ENCODE data around the gene MCMBP. TPM values are rescaled to one million over a fixed set of nuclear protein-coding genes. Genes with fewer than 3 reads are reported as not detected.
"Not testable (repeated sequence)": the region's sequence is repeated elsewhere in the genome, so short reads cannot be mapped to it uniquely, and the experiment has no call there.

Gene MCMBP
- total RNA-seq, 1 donor from 2014 or later, result 54.0 TPM

DNA sequence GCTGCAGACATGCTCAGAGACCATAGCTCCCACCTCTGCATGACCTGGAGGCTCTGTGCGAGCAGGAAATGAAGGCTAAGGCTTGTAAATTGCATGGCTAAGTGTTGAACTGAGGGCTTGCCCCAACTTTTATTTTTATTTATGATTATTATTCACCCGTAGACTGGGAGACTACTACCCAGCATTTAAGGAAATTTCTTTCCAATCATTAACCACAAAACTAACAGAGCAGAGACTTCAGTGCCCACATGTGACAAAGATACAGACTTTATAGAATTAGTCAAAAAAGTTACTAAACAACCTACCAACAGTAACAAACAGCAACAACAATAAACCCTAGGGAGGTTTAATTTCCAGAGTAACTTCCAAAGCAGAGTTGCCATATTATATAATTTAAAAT is 39.7 kb downstream of the MCMBP start:
- DNase-seq (ENCODE audit: low read depth in 2 of 2), result no peak

DNA sequence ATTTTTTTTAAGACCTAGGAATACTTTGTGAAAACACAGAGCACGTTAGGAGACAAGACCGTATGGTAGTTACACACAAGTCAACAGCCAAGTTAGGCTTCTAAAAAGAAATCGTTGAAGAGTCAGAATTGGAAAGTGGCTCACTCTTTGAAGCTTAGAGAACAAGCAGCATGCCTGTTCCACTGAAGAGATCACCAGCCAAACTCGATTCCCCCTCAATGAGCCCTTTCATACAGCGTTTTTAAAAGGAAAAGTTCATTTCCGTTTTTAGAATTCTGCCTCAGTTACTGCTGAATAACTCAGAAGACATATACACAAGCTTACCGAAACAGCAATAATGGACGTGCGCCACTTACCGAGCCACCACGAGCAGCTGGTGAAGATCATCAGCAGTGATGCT is 41.0 kb downstream of the MCMBP start:
- DNase-seq (ENCODE audit: low read depth in 2 of 2), result no peak

DNA sequence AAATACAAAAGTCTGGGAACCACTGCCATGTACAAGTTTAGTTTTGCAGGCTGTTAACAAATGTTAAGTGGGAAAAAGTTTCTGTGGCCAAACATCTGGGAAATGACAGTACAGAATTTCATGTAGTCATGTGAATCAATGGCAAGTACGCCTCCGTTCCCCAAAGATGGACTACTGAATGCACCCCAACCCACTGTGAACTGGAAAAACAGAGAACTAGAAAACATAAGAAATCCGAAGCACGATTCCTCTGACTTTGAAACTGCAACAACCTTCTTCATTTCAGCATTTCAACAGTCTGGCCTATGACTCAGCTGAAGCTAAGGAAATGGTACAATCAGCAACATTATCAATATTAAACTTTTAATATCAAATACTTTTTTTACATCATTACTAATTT is 41.8 kb downstream of the MCMBP start:
- no peak for DNase-seq (ENCODE audit: low read depth in 2 of 2)

DNA sequence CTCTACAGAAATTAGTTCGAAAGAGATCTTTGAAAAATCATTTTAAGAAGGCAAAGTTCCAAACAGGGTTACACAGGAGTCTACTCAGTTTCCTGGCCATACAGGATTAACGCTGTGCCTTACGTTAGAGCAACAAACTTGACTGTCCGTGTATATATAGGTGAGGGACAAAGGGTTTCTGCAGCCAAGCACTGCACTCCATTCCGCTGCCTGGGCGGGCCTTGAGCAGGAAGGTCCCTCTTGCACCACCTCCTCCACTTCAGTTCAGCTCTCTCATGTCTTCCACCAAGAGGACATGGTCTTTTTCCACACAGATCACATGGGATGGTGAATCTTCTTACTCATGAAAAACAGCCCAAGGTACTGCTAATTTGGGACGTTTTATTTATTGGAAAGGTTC is 43.2 kb downstream of the MCMBP start:
- DNase-seq (ENCODE audit: low read depth in 2 of 2), result no peak

DNA sequence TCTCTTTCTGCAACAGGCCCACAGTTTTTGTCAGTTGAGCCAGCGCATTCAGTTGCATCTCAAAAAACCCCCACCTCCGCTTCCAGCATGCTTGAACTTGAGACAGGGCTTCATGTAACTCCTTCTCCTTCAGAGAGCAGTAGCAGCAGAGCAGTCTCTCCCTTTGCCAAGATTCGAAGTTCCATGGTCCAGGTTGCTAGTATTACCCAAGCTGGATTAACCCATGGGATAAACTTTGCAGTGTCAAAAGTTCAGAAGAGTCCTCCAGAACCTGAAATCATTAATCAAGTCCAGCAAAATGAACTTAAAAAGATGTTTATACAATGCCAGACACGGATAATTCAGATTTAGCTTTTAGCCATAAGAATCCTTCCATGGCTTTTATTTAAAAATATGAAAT is 45.2 kb downstream of the MCMBP start:
- DNase-seq (ENCODE audit: low read depth in 2 of 2), result no peak

DNA sequence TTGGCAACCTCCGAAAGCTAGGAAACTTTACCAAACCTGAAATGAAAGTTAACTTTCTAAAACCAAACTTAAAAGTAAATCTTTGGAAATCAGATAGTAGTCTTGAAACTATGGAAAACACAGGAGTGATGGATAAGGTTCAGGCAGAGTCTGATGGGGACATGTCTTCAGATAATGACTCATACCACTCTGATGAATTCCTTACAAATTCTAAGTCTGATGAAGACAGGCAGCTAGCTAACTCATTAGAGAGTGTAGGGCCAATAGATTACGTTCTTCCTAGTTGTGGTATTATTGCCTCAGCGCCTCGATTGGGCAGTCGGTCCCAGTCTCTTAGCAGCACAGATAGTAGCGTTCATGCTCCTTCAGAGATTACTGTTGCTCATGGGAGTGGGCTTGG is 45.9 kb downstream of the MCMBP start:
- peak in 1 of 2 donors; percentile 9 for DNase-seq (ENCODE audit: low read depth in 2 of 2)

DNA sequence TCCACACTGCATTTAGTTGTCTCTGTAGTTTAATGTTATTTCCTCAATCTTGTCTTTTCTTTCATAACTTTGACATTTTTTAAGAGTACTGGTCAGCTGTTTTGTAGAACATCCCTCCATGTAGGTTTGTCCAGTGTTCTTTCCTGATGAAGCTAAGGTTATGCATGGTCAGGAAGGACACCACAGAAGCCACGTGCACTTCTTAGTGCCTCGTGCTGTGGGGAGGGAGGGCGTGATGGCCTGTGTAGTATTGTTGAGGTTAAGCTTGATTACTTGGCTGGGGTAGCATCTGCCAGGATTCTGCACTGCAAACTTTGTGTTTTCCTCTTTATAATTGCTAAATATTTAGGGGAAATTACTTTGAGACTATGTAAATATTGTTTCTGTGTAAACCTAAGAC is 48.3 kb downstream of the MCMBP start:
- DNase-seq (ENCODE audit: low read depth in 2 of 2), result no peak

DNA sequence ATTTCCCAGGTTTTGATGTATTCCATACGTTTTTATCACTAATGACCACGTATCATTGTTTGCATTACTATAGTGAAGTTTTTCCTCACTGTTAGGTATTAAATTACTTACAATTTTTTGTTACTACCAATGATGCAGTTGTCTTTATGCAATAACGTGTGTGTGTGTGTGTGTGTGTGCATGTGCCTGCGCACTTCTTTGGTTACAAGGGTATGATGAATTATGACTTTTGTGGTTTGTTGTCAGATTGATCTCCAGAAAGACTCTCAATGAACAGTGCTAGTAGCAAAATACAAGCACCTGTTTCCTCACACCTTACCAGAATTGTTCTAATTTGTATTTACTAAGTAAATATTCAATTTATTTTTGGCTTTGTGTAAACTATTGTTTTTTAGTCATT is 51.5 kb downstream of the MCMBP start:
- no peak for DNase-seq (ENCODE audit: low read depth in 2 of 2)

DNA sequence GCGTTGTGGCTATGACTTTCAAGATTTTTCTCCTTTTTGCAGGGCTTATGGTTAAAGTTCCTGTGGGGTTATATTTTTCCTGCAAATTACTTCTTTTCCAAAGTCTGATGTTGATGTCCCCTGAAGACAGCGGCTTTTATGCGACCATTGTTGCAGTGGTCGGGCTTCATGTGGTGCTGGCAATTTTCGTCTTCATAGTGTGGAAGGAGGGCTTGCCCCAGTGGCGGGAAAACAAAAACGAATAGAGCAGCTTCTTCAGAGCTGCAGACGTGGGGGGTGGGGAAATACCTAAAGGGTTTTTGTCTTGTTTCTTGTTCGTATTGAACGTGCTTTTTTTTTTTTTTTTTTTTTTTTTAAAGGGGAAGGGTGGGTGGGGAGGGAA is 53.8 kb downstream of the MCMBP start:
- DNase-seq (ENCODE audit: low read depth in 2 of 2), result no peak

DNA sequence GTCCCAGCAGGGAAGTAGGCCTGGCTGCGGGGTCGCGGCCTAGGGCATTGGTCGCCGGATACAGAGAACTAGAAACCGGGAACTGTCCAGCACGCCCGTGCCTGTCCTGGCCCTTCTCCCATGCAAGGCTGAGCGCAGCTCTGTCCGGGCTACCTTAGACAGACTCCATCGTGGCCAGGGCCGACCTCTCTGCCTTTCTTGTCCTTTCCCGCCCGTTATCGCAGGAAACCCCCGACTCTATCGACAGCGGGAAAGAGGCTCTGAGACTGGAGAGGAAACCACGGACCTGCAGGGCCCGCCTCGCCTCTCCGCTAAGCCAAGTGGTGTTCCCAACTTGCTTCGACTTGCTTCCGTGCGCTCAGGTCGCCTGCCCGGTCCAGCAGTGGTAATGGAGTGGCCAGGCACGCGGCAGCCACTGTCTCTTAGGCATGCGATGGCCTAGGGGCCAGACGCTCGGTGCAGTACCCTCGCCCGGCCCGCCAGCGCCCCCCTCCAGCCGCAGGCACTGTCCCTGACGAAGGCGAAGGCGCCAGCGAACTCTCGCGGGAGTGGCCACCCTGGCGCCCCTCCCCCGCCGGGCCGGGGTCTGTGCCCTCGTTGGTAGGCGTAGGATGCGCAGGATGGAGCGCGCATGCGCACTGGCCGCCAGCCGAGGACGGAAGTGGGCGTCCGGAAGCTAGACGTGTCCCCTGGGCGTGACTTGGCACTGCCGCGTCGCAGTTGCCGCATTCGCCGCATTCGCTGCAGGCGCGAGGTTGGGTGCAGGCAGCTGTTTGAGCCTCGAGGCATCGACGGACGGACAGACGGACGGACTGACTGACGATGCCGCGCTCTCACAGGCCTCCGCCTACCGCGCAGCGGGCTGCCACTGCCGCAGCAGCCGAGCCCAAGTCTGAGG is 54.4 kb downstream of the MCMBP start:
- peak in 1 of 2 donors; percentile 62 for DNase-seq (ENCODE audit: low read depth in 2 of 2)

DNA sequence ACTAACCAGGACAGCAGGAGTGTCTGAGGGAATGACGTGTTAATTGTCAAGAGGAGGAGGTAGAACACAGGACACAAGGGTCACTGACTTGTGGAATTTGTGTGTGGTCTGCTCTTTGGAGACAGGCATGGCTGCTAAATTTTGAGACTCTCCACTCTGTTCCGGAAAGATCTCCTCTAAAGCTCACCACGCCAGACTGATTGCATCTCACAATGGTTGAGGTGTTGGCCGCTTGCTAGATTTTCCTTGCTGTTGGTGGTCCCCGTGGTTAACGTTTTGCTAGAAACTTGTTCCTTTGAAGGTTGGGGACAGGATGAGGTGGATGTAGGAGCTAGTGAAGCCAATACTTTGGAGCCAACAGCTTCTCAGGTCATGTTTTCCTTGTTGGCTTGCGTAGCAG is 57.0 kb downstream of the MCMBP start:
- DNase-seq (ENCODE audit: low read depth in 2 of 2), result no peak

DNA sequence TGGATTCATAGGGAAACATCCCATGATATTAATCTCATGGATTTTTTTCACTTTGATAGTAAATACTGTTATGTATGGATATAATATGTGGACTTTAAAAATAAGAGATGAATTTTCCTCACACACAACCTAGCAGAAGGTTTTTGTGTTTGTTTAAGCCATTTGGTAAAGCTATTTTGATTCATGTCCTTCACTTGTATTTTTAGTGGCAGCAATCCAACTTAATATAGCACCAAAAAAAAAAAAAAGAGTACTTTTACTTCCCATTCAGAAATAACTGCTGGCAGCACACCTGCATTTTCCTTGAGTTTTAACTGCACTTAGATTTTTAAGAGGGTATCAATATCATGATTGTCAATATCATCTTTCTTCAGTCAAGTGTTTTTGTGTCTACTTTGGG is 60.0 kb downstream of the MCMBP start:
- peak; percentile 29 to 54 for DNase-seq (ENCODE audit: low read depth in 2 of 2)

DNA sequence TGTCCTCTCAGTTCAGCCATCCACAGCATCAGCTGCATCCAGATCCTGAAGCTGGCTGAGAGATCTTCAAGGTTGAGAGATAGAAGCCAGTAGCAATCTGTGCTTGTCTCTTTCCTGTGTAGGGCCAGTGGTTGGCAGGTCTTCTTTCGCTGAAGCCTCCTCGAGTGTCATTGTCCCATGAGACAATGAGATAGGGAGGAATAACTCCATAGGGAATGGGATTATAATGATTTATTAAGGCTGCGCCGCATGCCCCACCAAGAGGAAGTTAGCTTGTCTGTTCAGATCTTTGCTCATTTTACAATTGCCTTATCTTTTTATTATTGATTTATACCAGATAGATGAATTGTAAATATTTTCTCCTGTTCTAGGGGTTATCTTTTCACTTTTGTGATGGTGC is 61.5 kb downstream of the MCMBP start:
- no peak for DNase-seq (ENCODE audit: low read depth in 2 of 2)

DNA sequence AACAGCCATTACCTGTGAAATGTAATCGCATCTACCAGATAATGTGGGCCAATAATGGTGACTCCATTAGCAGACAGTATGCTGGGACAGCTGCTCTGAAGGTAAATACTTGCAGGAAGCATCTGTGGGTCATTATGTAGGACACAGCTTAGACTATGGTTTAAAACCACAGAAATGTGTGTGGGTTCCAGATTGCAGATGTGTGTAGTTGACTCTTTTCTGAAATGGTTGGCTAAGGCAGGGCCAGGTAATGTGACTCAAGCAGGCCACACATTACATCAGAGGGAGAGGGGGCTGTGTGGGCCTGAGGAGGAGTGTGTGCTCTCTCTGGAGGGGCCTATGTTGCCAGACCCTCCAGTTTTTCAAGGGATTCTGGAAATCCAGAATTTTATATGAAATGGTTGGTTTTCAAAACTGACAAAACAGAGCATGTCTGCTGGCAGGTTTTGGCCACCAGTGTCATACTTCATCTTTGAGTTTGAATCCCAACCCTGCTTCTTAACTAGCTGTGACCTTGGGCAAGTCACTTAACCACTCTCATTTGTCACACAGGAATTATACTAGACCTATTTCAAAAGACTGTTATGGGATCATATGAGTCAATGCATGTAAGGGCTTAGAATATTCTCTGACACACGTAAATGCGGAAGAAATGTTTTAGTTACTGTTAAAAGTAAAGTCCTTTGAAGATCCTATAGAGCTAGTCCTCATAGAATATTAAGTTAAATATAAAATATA is 64.5 kb downstream of the MCMBP start:
- peak in 1 of 2 donors; percentile 38 for DNase-seq (ENCODE audit: low read depth in 2 of 2)

DNA sequence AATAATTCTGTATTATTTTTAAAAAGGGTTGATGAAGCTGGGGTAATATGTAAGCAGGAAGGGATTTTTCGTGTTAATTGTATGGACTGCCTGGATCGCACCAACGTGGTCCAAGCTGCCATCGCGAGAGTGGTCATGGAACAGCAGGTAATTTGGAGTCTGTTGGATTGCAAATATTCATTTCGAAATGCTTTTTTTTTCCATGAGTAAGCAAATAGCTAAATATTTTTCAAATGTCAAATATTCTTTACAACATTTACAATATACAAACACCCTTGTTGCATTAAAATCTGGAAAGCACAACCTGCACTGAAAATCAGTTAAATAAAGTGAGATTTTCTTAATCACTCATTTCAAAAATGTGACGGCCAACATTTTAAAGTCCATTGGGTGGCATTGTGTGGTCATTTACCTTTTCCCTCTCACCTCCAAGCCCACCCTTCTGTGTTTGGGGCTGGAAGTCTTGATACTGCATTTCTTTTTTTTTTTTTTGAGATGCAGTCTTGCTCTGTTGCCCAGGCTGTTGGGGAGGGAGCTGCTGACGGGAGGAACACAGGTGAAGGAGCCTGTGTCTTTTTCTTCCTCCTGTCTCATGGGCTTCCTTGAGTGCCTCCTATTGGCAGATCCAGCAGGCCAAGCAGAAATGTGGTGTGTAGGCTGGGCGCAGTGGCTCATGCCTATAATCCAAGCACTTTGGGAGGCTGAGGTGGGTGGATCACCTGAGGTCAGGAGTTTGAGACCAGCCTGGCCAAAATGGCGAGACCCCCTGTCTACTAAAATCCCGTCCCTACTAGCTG is 66.1 kb downstream of the MCMBP start:
- DNase-seq (ENCODE audit: low read depth in 2 of 2), result no peak

DNA sequence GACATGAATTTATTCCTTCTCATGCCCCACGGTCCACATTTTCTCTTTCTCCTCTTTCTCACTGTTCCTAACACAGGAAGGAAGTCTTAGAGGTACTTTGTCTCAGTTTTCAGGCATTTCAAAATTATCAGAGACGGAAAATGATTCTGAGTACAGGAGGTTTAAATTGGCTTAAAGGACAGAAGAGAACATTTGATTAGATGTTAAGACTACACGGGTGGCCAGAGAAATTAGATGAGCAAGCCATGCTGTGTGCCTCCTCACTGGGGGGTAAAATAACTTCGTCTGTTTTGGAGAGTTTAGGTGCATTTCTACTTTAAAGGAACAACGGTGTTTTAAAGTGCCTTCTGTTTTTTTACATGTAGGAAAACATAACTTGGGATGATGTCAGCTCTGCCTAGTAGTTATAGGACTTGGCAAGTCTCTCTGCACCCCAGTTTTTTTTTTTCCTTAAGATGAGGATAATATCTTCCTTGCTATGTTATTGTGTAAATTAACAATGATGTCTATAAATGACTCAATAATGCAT is 66.9 kb downstream of the MCMBP start:
- peak in 1 of 2 donors; percentile 31 for DNase-seq (ENCODE audit: low read depth in 2 of 2)

DNA sequence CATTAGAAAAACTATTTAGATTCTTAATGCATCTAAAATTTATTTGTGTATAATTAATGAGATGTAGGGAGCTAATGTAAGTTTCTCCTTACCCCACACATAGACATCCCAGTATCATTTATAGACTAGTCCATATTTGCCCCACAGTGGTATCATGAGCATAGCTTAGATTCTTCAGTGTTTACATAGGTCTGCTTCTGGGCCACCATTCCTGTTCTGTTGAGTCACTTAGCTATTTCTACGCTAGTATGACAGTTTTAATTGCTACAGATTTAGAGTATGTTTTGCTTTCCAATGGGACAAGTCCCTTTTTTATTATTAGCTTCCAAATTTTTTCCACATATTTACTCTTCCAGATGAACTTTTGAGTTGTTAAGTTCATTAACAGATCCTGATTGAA is 69.4 kb downstream of the MCMBP start:
- peak in 1 of 2 donors; percentile 49 for DNase-seq (ENCODE audit: low read depth in 2 of 2)

DNA sequence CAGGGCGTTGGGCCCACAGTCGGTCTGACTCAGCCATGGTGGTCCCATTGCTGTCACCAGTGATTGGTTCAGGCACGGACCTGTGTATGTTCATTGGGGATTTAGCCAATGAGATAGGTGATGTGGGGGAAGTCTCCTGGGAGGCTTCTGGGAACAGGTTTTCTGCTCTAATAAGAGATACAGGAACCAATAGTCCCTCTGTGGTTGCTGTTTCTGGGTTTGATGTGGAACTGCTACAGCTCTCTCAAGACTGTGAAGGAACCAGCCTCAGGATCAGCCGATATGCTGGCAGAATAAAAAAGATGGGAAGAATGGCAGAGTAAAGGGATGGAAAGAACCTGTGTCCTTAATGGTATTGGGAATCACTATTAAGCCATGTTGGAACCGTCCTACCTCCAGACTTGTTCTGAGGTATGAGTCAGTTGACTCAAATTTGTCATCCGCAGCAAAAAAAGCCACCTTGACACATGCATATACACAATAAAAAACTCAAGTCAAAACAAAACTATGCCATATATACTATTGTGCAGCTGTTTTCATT is 70.6 kb downstream of the MCMBP start:
- DNase-seq (ENCODE audit: low read depth in 2 of 2), result no peak

DNA sequence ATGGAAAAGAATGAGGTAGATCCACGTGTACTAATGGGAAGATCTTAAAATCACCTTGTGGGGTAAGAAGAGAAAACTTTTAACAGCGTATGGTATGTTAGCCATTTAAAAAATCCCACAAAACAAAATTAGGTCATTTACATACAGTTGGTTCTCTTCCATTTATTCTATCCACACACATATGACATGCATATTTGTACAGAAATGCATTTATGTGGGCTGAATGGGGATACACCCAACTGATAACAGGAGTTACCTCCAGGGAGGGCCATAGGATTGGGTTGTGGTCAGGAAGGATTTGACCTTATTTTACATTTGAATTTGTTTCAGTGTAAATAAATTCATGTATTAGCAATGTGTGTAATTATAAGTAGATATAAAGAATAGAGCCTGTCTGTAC is 71.5 kb downstream of the MCMBP start:
- DNase-seq (ENCODE audit: low read depth in 2 of 2), result no peak

DNA sequence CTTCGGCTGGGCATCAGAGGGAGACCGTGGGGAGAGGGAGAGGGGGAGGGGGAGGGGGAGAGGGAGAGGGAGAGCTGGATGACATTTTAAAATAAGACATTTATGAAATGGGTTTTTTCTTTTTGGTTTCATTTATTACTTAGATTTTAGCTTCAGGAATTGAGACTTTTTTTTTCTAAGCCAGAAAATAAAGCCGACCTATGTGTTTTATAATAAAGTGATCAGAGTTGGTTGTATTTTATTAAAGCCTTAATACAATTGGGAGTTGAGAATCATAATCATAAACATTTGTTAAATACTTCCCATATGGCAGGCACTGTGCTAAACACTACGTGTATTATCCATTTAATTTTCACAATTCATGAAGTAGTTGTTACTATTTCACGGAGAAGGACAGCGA is 76.6 kb downstream of the MCMBP start:
- DNase-seq (ENCODE audit: low read depth in 2 of 2), result no peak

DNA sequence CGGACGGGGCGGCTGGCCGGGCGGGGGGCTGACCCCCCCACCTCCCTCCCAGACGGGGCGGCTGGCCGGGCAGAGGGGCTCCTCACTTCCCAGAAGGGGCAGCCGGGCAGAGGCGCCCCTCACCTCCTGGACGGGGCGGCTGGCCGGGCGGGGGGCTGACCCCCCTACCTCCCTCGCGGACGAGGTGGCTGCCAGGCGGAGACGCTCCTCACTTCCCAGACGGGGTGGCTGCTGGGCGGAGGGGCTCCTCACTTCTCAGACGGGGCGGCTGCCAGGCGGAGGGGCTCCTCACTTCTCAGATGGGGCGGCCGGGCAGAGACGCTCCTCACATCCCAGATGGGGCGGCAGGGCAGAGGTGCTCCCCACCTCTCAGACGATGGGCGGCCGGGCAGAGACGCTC is 77.5 kb downstream of the MCMBP start:
- DNase-seq (ENCODE audit: low read depth in 2 of 2), result not testable (repeated sequence)
